GM21390 (cell line): Measurements from ENCODE around the gene OR51F1.
"Not testable (repeated sequence)": the region's sequence is repeated elsewhere in the genome, so short reads cannot be mapped to it uniquely, and the experiment has no call there.

Experiments
- ATAC-seq: cut with Tn5 transposase; IDR thresholded peaks from one replicate; pipeline ENCODE4 v1.9.1; 2021; ENCODE audit not compliant: unreplicated experiment

Gene OR51F1, protein sequence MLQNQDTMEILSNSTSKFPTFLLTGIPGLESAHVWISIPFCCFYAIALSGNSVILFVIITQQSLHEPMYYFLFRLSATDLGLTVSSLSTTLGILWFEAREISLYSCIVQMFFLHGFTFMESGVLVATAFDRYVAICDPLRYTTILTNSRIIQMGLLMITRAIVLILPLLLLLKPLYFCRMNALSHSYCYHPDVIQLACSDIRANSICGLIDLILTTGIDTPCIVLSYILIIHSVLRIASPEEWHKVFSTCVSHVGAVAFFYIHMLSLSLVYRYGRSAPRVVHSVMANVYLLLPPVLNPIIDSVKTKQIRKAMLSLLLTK

DNA sequence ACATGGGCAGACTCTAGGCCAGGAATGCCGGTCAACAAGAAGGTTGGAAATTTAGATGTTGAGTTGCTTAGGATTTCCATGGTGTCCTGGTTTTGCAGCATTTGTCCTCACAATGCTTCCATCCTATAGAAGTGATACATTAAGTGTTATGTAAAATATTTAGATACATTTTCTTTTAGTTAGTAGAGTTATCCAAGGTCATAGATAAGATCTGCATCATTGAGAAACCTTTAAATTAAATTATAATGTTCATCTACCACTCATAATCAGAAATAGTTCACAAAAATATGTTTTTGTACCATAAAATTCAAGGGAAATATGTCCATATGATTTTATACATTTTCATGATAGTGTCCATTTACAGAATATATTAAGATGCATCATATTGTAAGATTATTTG is at the start of gene OR51F1:
TSS of gene OR51F1 (minus strand) at position 101 of the 400 bp plus-strand sequence. CDS start at position 101, 0 bp downstream.
- ATAC-seq: no peak

DNA sequence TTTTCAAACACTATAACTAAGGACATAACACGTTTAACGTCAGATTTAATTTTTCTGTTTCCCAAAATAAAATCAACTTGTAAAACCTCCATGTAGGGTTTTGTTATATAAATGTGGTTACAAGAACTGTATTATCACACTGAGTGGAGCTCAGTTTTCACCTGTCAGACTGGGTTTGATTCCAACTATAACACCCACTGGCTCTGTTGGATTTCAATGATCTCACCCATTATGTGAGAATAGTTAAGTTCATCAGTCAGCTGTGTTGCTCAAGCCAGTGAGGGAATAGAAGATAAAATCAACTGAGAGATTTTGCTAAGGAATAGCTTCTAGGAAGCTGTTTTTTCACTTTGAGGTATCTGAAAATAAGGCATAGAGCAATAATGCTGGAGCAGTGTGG is 39.5 kb upstream of the OR51F1 start:
- ATAC-seq: no peak

DNA sequence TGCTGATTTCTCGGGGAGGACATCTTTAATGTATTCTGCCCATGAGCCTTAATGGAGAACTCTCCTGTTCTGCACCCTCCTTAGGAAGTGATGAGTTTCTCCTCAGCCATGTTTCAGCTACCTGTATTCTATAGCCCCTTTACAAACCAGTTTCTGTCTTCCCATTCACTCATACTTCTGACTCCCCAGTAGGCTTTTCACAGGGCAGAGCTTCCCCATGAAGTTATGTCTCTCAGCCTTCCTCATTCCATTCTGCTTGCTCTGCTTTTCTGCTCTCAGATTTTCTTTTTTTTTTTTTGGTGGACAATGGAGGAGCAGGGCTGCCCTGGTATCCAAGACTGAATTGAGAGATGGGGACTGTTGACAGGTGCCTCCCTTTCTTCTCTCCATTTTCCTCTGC is 38.7 kb upstream of the OR51F1 start:
- ATAC-seq: no peak

DNA sequence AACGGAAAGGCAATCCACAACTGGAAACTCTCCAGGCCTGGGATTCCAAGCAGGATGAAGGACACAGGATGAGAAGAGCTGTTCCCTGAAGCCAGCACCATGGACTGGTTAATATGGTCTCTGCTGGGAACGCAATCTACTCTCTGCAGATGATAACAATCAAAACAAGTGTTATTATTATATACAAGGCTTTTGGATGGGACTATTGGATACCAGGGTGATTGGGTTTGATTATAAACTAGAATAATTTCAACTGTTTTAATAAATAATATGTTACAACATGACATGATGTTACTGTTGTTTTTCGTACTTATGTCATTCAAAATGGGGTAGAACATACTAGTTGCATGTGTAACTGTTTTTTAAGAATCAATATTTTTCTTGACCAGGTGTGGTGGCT is 34.5 kb upstream of the OR51F1 start, which contains the start of gene OR52R1:
TSS of gene OR52R1 (minus strand) at position 101 of the 400 bp plus-strand sequence. CDS start at position 101, 0 bp downstream.
- no peak for ATAC-seq

DNA sequence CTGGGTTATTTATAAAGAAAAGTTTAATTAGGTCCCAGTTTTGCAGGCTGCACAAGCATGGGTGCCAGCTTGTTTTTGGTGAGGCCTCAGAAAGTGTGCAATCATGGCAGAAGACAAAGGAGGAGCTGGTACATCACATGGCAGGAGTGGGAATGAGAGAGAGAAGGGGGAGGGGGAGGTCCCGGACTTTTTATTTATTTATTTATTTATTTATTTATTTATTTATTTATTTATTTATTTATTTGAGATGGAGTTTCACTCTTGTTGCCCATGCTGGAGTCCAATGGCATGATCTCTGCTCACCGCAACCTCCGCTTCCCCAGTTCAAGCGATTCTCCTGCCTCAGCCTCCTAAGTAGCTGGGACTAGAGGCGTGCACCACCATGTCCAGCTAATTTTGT is 31.6 kb upstream of the OR51F1 start:
- not testable (repeated sequence) for ATAC-seq

DNA sequence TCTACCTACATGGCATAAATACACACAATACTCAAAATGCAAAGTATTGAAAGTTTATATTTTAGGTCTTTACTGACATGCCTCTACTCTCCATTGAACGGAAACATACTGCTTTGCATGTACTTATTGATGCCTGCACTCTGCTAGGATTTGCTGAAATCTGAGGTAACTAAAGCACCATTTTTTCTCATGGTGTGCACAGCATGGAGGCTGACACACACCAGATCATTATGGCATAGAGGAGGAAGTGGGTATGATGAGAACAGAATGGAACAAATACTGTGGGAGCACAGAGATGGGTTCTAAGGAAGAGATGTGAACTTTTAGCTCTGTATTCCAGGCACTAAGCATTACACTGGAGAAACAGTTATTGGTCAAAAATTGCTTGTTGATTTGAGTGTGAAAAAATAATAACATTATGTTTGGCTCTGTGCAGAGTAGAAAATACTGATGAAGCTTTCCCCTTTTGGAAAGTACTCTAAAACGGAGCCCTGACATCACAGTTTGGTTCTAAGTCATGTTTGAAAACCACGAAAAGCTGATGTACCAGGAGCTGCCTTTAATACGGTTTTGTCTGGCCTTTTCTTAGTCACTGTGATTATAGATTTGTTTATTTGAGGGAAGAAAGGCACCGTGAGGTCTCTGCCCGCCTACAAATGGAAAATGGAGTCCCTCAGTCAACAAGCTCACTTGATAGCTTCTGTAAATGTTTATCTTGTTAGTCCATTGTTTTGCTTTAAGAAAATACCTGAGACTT is 28.9 kb upstream of the OR51F1 start:
- no peak for ATAC-seq

DNA sequence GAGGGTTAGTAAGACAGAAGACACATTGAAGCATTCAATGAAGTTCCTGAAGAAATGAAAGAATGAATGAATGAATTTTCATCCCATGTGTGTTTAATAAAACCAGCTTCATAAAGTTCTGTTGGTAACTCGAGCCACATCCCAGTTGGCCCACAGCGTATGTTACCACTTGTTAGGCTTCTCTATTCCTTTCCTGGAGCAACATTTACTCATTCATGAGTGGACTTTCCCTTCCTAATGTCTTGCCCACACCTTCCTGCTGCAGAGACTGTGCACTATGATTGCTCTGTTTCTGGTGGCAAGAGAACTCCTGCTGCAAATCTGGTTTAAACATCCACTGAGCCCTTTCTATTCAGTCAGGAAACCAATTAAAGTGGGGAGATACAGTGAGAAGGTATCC is 27.5 kb upstream of the OR51F1 start:
- no peak for ATAC-seq

DNA sequence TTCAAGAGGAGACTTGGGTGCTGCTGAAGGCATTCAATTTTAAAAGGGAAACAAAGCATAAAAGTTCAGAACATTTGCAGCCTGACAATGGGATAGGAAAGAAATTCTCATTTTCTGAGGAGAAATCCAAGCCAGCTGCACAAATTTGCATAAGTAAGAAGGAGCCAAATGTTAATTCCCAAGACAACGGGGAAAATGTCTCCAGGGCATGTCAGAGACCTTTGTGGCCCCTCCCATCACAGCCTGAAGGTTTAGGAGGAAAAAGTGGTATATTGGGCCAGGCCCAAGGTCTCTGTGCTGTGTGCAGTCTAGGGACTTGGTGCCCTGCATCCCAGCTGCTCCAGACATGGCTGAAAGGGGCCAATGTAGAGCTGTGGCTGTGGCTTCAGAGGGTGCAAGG is 12.7 kb upstream of the OR51F1 start:
- no peak for ATAC-seq

DNA sequence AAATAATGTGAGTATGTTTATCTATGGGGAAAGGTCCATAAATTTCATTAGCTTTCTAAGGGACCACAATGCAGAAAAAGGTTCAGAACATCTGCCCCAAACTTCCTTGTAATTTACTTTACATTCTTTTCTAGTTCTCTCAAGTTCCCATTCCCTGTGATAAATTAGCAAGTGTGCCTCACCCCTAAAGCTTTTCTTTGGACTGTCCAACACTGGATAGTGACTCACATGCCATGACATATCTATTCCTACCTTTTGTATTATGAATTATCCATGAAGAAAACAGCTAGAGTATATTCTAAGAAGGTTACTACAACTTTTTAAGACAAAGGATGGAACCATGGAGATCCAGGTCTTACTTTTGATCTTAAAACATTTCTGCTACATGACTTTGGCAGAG is 1.6 kb downstream of the OR51F1 start:
- no peak for ATAC-seq

DNA sequence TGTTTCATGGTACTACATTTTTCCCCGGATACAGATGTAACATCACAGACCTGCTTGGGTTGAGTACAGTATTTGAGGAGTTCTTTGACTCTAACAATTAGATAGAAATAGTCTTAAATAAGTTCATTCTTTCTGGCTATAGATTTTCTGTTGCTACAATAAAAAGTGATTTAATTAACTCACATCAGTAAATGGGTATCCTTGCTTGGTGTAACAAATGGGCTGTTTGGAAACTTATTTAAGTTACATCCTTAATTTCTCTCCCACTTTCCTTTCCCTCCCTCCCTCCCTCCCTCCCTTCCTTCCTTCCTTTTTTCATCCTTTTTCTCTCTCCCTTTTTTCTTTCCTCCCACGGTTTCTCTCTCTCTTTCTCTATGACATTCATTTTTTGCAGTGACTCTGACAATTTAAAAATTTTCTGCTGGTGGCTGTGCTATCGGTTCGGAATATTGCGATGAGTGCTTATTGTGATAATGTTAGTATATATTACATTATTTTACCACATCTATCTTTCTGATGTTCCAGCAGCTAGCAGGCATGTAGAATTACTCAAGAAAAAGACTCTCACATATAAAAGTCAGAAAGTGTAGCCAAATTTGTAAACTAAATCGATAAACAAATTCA is 3.2 kb downstream of the OR51F1 start:
- no peak for ATAC-seq

DNA sequence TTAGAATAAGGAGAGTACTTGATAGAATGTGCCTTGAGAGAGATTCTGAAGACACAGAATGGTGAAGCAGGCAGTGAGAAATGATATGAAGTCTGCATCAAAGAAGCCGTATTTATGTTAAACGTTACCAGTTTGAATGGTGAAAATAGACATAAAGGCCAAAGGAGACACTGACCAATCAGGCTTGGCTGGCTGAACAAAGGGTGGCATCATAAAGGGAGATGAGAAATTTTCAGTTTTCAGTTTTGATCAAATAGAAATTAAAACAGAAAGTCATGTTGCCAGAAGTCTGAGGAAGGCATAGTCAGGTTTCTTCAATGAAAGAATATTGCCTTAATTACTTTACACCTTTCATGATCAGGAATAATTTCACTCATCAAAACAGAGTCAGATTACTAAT is 6.6 kb downstream of the OR51F1 start:
- peak; percentile 90 for ATAC-seq

DNA sequence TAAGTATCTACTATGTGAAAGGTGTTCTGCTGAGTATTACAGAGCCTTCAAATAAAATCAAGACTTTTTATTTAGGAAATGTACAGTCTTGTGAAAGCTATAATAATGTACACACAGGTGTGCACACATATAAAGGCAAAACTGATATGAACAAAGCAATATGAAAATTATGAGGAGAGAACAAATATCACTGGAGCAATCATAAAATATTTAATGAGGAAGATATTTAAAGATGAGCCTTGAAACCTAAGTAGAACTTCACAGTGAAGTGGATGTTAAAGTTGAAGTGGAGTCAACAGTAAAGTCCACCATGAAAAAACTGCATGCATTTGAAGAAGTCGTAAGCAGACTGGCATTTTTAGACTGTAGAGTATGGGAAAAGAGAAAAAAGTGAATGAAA is 18.5 kb downstream of the OR51F1 start:
- ATAC-seq: no peak

DNA sequence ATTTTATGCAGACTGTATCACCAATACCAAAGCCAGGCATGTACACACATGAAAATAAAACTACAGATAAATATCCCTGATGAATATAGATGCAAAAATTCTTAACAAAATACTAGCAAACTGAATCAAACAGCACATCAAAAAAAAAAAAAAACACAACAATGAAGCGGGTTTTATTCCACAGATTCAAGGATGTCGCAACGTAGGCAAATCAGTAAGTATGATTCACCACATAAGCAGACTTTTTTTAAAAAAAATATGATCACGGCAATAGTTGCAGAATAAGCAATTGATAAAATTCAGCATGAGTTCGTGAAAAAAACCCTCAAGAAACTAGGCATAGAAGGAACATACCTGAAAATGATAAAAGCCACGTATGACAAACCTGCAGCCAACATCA is 21.3 kb downstream of the OR51F1 start:
- no peak for ATAC-seq

DNA sequence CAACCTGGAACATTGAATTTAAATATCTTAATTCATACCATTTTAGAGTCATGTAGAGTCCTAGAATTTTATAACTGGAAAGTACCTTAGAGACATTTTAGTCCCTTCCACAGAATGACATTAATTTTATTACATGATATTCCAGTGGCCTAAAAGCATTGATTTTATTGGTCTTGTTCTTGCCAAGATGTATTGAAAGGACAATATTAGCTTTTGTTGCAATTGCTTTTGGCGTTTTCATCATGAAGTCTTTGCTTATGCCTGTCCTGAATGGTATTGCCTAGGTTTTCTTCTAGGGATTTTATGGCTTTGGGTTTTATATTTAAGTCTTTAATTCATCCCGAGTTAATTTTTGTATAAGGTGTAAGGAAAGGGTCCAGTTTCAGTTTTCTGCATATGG is 29.0 kb downstream of the OR51F1 start:
- no peak for ATAC-seq

DNA sequence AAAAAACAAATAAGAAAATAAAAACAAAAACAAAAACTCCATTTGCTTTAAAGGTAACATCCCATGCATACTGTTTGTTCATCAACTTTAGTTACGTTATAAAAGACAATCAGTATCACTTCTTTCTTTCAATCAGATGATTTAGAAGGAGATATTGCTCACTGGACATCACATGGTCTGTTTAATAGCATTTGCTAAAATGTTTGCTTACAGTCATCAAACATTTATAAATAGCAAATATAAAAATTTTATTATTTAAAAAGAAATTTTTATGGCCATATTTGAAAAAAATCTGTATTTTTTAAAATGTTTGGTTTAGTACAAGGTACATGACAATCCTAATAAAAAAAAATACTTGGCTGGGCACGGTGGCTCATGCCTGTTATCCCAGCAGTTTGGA is 42.6 kb downstream of the OR51F1 start:
- no peak for ATAC-seq

DNA sequence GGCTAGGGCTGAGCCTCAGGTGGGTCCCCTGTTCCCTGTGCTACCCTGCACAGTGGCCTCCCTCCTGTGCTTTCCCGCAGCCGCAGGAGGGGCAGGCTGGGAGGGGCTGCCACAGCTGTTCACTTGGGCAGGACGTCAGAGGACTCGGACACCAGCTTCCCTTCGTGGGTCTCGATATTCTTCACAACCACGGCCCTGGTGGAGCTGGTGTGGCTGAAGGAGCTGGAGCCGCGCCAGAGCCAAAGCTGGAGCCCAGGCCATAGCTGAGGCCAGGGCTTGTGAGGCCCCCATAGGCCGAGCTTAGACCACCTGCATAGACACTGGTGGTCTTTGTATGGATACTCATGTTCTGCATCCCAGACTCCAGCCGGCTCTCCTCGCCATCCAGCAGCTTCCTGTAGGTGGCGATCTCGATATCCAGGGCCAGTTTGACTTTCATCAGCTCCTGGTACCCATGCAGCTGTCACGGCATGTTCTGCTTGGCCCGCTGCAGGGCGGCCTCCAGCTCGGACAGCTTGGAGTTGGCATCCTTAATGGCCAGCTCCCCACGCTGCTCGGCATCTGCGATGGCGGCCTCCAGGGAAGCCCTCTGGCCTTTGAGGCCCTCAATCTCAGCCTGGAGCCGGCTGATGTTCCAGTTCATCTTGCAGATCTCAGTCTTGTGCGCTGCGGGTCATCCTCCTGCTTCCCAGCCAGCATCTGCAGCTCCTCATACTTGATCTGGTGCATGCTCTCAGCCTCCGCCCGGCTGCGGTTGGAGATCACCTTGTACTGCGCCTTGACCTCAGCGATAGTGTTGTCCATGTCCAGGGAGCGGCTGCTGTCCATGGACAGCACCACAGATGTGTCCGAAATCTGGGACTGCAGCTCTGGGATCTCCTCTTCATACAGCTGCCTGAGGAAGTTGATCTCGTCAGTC is 46.9 kb downstream of the OR51F1 start:
- ATAC-seq: not testable (repeated sequence)
